Ishikawa (cell line): ENCODE measurements around the gene CTU1.

Source experiments
- CEBPB ChIP-seq: IDR thresholded peaks from 2 replicates; pipeline ENCODE4 v1.6.1; 2012
- CREB1 ChIP-seq: IDR thresholded peaks from 2 replicates; pipeline ENCODE4 v1.6.1; 2012; ENCODE audit warnings: low read depth
- EGR1 ChIP-seq: IDR thresholded peaks from 2 replicates; pipeline ENCODE4 v1.6.1; 2012
- EP300 ChIP-seq: IDR thresholded peaks from 2 replicates; pipeline ENCODE4 v1.6.1; 2012; ENCODE audit warnings: borderline replicate concordance
- FOXM1 ChIP-seq: IDR thresholded peaks from 2 replicates; pipeline ENCODE4 v1.6.1; 2012; ENCODE audit warnings: low read depth, borderline replicate concordance
- MAX ChIP-seq: IDR thresholded peaks from 2 replicates; pipeline ENCODE4 v1.6.1; 2012
- NFIC ChIP-seq: IDR thresholded peaks from 2 replicates; pipeline ENCODE4 v1.6.1; 2012
- RAD21 ChIP-seq: IDR thresholded peaks from 2 replicates; pipeline ENCODE4 v1.6.1; 2012; ENCODE audit warnings: low read depth
- REST ChIP-seq: IDR thresholded peaks from 2 replicates; pipeline ENCODE4 v1.6.1; 2012; ENCODE audit warnings: low read depth, mild to moderate bottlenecking
- TAF1 ChIP-seq: IDR thresholded peaks from 2 replicates; pipeline ENCODE4 v1.6.1; 2012; ENCODE audit warnings: low read depth, mild to moderate bottlenecking
- TCF12 ChIP-seq: IDR thresholded peaks from 2 replicates; pipeline ENCODE4 v1.6.1; 2012; ENCODE audit warnings: low read depth
- TEAD4 ChIP-seq: IDR thresholded peaks from 2 replicates; pipeline ENCODE4 v1.6.1; 2012
- USF1 ChIP-seq: IDR thresholded peaks from 2 replicates; pipeline ENCODE4 v1.6.1; 2012
- YY1 ChIP-seq: IDR thresholded peaks from 2 replicates; pipeline ENCODE4 v1.6.1; 2012; ENCODE audit warnings: low read depth
- ZBTB7A ChIP-seq: IDR thresholded peaks from 2 replicates; pipeline ENCODE4 v1.6.1; 2012; ENCODE audit warnings: low read depth

Gene CTU1

GRCh38 chr19:51063664-51064063 lies 44.5 kb downstream of the CTU1 start:
- no peak for TF ChIP-seq EP300
- no peak for TF ChIP-seq TAF1
- TF ChIP-seq MAX: no peak
- TF ChIP-seq CEBPB: no peak
- no peak for TF ChIP-seq YY1
- TF ChIP-seq CREB1: no peak
- no peak for TF ChIP-seq FOXM1
- no peak for TF ChIP-seq REST
- TF ChIP-seq TCF12: no peak
- no peak for TF ChIP-seq TEAD4
- no peak for TF ChIP-seq RAD21
- TF ChIP-seq EGR1: no peak
- TF ChIP-seq NFIC: no peak
- no peak for TF ChIP-seq ZBTB7A

- TF ChIP-seq TAF1 (no peak), FOXM1 (no peak), TCF12 (no peak), CEBPB (no peak), TEAD4 (no peak), YY1 (no peak), MAX (no peak), ZBTB7A (no peak), RAD21 (no peak), EP300 (no peak), REST (no peak), USF1 (no peak), CREB1 (no peak)
Observed at GRCh38 chr19:51060973-51061372, 47.2 kb downstream of the CTU1 start.

GRCh38 chr19:51060336-51060735 lies 47.9 kb downstream of the CTU1 start:
- TF ChIP-seq TCF12 (no peak), USF1 (no peak), CREB1 (no peak), ZBTB7A (no peak), TEAD4 (no peak), MAX (no peak), CEBPB (no peak), FOXM1 (no peak), EP300 (no peak), YY1 (no peak), NFIC (no peak), TAF1 (no peak), EGR1 (no peak), REST (no peak), RAD21 (no peak)

- no peak for TF ChIP-seq YY1
- TF ChIP-seq RAD21: no peak
- TF ChIP-seq ZBTB7A: no peak
Observed at GRCh38 chr19:51059715-51060114, 48.5 kb downstream of the CTU1 start.
